A673 (cell line): ENCODE results near the gene AMH.
A peak's percentile ranks its signal among the peaks of the same experiment; 100 is the strongest.

Experiments
- CTCF ChIP-seq: fragments of 300-800, 200-600 bp; sonication (generic); conservative IDR thresholded peaks from 2 replicates; pipeline ENCODE4 v1.5.1; 2017; ENCODE audit warnings: low read depth, mild to moderate bottlenecking, antibody characterized with exemption, low read length, moderate library complexity, mixed read lengths
- EZH2 ChIP-seq: fragments of 200-600 bp; sonication (generic); IDR thresholded peaks from 2 replicates; pipeline ENCODE4 v1.6.1; 2017; ENCODE audit warnings: borderline replicate concordance, low read depth, mild to moderate bottlenecking, mixed read lengths, antibody characterized with exemption, low read length; ENCODE audit not compliant: poor library complexity, severe bottlenecking

- TF ChIP-seq CTCF (peak; percentile 37), EZH2 (no peak)
These were observed 40.9 kb upstream of the AMH start for GRCh38 chr19:2207991-2208860.
